Mesothelial cell of epicardium (in vitro differentiated cells): ENCODE measurements around the gene SSH2. TPM values are rescaled to one million over a fixed set of nuclear protein-coding genes. Genes with fewer than 3 reads are reported as not detected.

ENCODE experiments used
- DNase-seq, 2 experiments: peaks; one replicate each; pipeline ENCODE4 v3.0.0; 2021; ENCODE audit warnings: low spot score in 2 of 2; ENCODE audit not compliant: unreplicated experiment in 2 of 2
- H3K27ac Mint-ChIP-seq: 2 replicates; pipeline ENCODE4 v1.8.0; 2021; ENCODE audit warnings: mixed read lengths
- H3K27me3 Mint-ChIP-seq: 2 replicates; pipeline ENCODE4 v1.8.0; 2021; ENCODE audit warnings: low read depth, mixed read lengths
- H3K36me3 Mint-ChIP-seq: 2 replicates; pipeline ENCODE4 v1.8.0; 2021; ENCODE audit warnings: mixed read lengths
- H3K4me1 Mint-ChIP-seq: 2 replicates; pipeline ENCODE4 v1.8.0; 2021; ENCODE audit warnings: mixed read lengths
- H3K4me3 Mint-ChIP-seq: 2 replicates; pipeline ENCODE4 v1.8.0; 2021; ENCODE audit warnings: mild to moderate bottlenecking, moderate library complexity, mixed read lengths
- H3K9me3 Mint-ChIP-seq: 2 replicates; pipeline ENCODE4 v1.8.0; 2021; ENCODE audit warnings: mixed read lengths
- total RNA-seq: library from RNA; stranded (reverse); gene quantifications from 3 replicates; pipeline ENCODE4 v1.2.1, GENCODE V29; 2021
- TF ChIP-seq, protein P1 (sequence below): fragments of 200-600 bp; sonication (generic); IDR thresholded peaks from one replicate; pipeline ENCODE4 v1.5.0; 2021; ENCODE audit warnings: antibody characterized with exemption; ENCODE audit not compliant: unreplicated experiment

The SSH2 gene
- total RNA-seq, 1 donor from 2014 or later = 23.7 TPM

DNA sequence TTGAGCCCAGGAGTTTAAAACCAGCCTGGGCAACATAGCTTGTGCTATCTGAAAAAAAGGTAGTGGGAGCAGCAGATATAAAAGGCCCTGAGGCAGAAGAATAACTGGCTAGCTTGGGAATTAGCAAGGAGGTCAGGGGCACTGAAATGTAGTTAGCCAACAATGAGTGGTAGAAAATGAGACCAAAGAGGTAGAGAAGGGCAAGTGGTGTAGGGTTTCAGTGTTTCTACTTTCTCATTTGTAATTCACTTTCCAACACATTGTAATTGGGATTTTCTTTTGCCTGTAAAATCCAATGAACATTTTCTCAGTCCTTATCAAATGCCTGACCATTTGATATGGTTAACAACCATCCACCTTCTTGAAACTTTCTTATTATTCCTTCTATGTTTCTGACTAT lies 212.2 kb downstream of the SSH2 start:
- H3K9me3 Mint-ChIP-seq = no peaks in the 10 kb centered on the region
- no peaks in the 10 kb centered on the region for H3K27me3 Mint-ChIP-seq
- DNase-seq = no peak
- H3K4me1 Mint-ChIP-seq = peaks cover 5% of the 10 kb centered on the region
- no peaks in the 10 kb centered on the region for H3K36me3 Mint-ChIP-seq
- TF ChIP-seq, protein P1, sequence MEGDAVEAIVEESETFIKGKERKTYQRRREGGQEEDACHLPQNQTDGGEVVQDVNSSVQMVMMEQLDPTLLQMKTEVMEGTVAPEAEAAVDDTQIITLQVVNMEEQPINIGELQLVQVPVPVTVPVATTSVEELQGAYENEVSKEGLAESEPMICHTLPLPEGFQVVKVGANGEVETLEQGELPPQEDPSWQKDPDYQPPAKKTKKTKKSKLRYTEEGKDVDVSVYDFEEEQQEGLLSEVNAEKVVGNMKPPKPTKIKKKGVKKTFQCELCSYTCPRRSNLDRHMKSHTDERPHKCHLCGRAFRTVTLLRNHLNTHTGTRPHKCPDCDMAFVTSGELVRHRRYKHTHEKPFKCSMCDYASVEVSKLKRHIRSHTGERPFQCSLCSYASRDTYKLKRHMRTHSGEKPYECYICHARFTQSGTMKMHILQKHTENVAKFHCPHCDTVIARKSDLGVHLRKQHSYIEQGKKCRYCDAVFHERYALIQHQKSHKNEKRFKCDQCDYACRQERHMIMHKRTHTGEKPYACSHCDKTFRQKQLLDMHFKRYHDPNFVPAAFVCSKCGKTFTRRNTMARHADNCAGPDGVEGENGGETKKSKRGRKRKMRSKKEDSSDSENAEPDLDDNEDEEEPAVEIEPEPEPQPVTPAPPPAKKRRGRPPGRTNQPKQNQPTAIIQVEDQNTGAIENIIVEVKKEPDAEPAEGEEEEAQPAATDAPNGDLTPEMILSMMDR = no peak
- no peak overlapping the region for H3K4me3 Mint-ChIP-seq
- H3K27ac Mint-ChIP-seq = no peak overlapping the region

DNA sequence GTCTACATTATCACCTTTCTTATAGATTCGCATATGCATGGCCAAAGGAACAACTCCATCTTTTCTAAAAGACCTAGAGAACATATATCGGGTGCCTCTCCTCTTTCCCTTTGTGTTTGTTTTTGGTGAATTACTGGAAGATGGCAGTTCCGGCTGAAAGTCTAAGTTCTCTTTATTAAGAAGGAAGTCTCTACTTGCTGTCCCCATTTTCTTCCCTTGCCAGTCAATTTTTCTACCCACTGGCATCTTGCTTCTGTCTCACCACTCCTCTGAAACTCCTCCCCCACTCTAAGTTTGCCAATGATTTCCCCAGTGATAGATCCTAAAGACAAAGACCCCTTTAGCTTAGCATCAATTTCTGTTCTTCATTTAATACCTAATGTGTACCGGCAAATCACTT lies 213.5 kb downstream of the SSH2 start:
- TF ChIP-seq, protein P1 = no peak
- H3K4me3 Mint-ChIP-seq = no peak overlapping the region

GRCh38 chr17:29715680-29716079 lies 214.3 kb downstream of the SSH2 start:
- Mint-ChIP-seq H3K36me3 (no peaks in the 10 kb centered on the region), H3K27me3 (no peaks in the 10 kb centered on the region), H3K27ac (no peak overlapping the region), H3K4me1 (peaks cover 14% of the 10 kb centered on the region), H3K9me3 (no peaks in the 10 kb centered on the region), H3K4me3 (no peak overlapping the region)
- TF ChIP-seq, protein P1 = no peak
- no peak for DNase-seq

More for the DNA sequence above, 213.5 kb downstream of the SSH2 start:
- no peaks in the 10 kb centered on the region for H3K36me3 Mint-ChIP-seq
- H3K27me3 Mint-ChIP-seq = no peaks in the 10 kb centered on the region
- DNase-seq = no peak
- H3K27ac Mint-ChIP-seq = no peak overlapping the region
- H3K9me3 Mint-ChIP-seq = no peaks in the 10 kb centered on the region
- H3K4me1 Mint-ChIP-seq = peaks cover 5% of the 10 kb centered on the region

- Mint-ChIP-seq H3K4me3 (no peak overlapping the region), H3K4me1 (peaks cover 22% of the 10 kb centered on the region), H3K27me3 (no peaks in the 10 kb centered on the region), H3K9me3 (no peaks in the 10 kb centered on the region), H3K27ac (no peak overlapping the region), H3K36me3 (no peaks in the 10 kb centered on the region)
- no peak for DNase-seq
- TF ChIP-seq, protein P1 = no peak
Measured at GRCh38 chr17:29714146-29714545, 215.9 kb downstream of the SSH2 start.

GRCh38 chr17:29713626-29714025 lies 216.4 kb downstream of the SSH2 start:
- TF ChIP-seq, protein P1 = no peak
- Mint-ChIP-seq H3K9me3 (no peaks in the 10 kb centered on the region), H3K27ac (no peak overlapping the region), H3K4me1 (peaks cover 22% of the 10 kb centered on the region), H3K36me3 (no peaks in the 10 kb centered on the region), H3K27me3 (no peaks in the 10 kb centered on the region), H3K4me3 (no peak overlapping the region)
- DNase-seq = no peak
